LNCaP clone FGC (cell line): ENCODE data around the gene PPIL6.

Source experiments
- DNase-seq: peaks from one replicate; pipeline ENCODE4 v3.0.0-alpha.2; 2011; ENCODE audit warnings: low read depth
- H3K4me3 ChIP-seq: 2 replicates; pipeline ENCODE4 v1.5.1; 2011; ENCODE audit warnings: mild to moderate bottlenecking, low read depth, low read length, control low read depth
- CTCF ChIP-seq: IDR thresholded peaks from 2 replicates; pipeline ENCODE4 v1.5.1; 2012; ENCODE audit warnings: mild to moderate bottlenecking; ENCODE audit not compliant: control insufficient read depth, insufficient read depth; ENCODE audit errors: extremely low read depth

The PPIL6 gene

GRCh38 chr6:109449795-109450673 lies 9.6 kb upstream of the PPIL6 start:
- DNase-seq, result no peak
- H3K4me3 ChIP-seq, result no peak overlapping the region
- TF ChIP-seq CTCF, result no peak

DNA sequence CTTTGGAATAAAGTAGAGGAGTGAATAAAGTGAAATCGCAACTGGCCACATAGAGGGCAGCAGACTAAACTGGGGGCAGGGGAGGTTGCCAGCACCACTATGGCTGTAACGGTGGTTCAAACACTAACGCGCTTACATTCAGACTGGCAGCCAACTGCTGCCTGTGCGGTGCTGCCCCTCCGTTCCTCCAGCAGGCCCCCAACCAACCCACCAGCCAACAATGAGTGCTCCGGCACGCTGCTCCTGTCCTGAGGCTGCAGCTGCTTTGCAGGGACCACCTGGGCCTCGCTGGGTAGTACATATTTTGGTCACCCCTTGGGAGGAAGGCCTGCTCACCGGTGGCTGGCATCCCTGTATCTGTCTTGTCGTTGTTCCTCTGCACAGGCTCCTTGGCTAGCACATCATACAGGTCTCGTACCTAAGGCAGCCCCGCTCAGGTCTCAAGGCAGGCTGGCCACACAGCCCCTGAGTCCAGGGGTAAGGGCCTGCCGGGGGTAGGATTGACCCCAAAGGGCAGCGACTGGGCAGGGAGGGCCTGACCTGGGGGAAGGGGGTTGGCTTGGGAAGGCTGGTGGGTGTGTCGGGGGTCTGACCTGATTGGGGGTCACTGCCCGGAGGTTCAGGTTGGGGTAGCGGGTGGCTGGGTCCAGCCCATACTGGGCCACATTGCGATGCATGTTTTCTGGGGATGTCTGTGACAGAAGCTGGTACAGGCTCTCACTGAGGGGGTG lies 8.8 kb upstream of the PPIL6 start:
- no peak for TF ChIP-seq CTCF
- H3K4me3 ChIP-seq, result no peak overlapping the region
- DNase-seq, result no peak

DNA sequence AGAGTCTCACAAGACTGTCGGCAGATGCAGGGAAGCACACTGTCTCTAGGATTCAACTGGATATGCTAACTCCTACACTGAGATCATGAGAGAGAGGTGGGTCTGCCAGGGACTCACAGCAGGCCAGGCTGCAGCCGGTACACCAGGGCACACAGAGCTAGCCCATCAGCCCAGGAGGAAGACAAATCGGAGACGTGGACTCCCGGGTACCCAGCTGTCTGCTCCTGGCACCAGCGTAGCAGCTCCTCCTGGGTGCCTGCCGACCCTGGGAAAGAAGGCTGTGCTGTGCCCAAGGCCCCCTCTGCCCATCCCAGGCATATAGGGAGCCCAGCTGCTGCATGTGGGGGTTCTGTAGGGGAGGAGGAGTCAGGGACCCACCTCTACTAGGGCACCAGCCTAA lies 8.2 kb upstream of the PPIL6 start:
- DNase-seq, result no peak
- no peak for TF ChIP-seq CTCF
- H3K4me3 ChIP-seq, result no peak overlapping the region

- no peak overlapping the region for H3K4me3 ChIP-seq
- DNase-seq, result no peak
- TF ChIP-seq CTCF, result peak; percentile 10; the same call in 1 of the 2 replicates
These were observed 7.6 kb upstream of the PPIL6 start for GRCh38 chr6:109447878-109448555.

GRCh38 chr6:109447087-109447486 lies 6.7 kb upstream of the PPIL6 start:
- H3K4me3 ChIP-seq, result no peak overlapping the region
- no peak for TF ChIP-seq CTCF
- DNase-seq, result no peak

GRCh38 chr6:109446541-109446940 lies 6.1 kb upstream of the PPIL6 start:
- H3K4me3 ChIP-seq, result no peak overlapping the region
- no peak for DNase-seq
- no peak for TF ChIP-seq CTCF
